Activated T-helper 1 cell treated with anti-CD3 and anti-CD28 coated beads, Interleukin-12 subunit alpha, Interleukin-12 subunit beta, Interleukin-2, Interleukin-4 antibody, amounts not matched to agents 30 ng/mL and 10 ng/mL and 1 ng/mL, durations not matched to agents 14 hours and 24 hours and 36 hours (primary cell): Measurements from ENCODE around the gene DOCK7. TPM values are rescaled to one million over a fixed set of nuclear protein-coding genes. Genes with fewer than 3 reads are reported as not detected.
"Not testable (repeated sequence)": the region's sequence is repeated elsewhere in the genome, so short reads cannot be mapped to it uniquely, and the experiment has no call there.

ENCODE experiments used
- DNase-seq: peaks from one replicate; pipeline ENCODE4 v3.0.0; 2021; ENCODE audit warnings: low spot score
- H3K27ac Mint-ChIP-seq: one replicate; pipeline ENCODE4 v1.8.0; 2021; ENCODE audit warnings: mild to moderate bottlenecking, mixed read lengths
- H3K27me3 Mint-ChIP-seq: one replicate; pipeline ENCODE4 v1.8.0; 2022; ENCODE audit warnings: mild to moderate bottlenecking, moderate library complexity, mixed read lengths; ENCODE audit not compliant: insufficient read depth
- H3K36me3 Mint-ChIP-seq: one replicate; pipeline ENCODE4 v1.8.0; 2021; ENCODE audit warnings: low read depth, mixed read lengths
- H3K4me1 Mint-ChIP-seq: one replicate; pipeline ENCODE4 v1.8.0; 2021; ENCODE audit warnings: low read depth, mixed read lengths
- H3K4me3 Mint-ChIP-seq: one replicate; pipeline ENCODE4 v1.8.0; 2021; ENCODE audit warnings: mild to moderate bottlenecking, moderate library complexity, mixed read lengths
- H3K9me3 Mint-ChIP-seq: one replicate; pipeline ENCODE4 v1.8.0; 2021; ENCODE audit warnings: mixed read lengths
- intact Hi-C: fragments of 100-400 bp; cut with micrococcal nuclease; formaldehyde crosslinking; loops from one replicate; pipeline ENCODE4 v1.15.1; 2024
- total RNA-seq: library from RNA; stranded (reverse); gene quantifications from 2 replicates; pipeline ENCODE4 v1.2.3, GENCODE V29; 2022

DOCK7 gene
- total RNA-seq, 1 donor from 2014 or later = 13.4 TPM

GRCh38 chr1:62536865-62537264 is 151.3 kb downstream of the DOCK7 start:
- Mint-ChIP-seq H3K27ac (no peak overlapping the region), H3K4me1 (no peaks in the 10 kb centered on the region), H3K4me3 (no peak overlapping the region), H3K9me3 (no peaks in the 10 kb centered on the region), H3K27me3 (no peaks in the 10 kb centered on the region), H3K36me3 (no peaks in the 10 kb centered on the region)
- intact Hi-C loops = no loop called here
- no peak for DNase-seq

DNA sequence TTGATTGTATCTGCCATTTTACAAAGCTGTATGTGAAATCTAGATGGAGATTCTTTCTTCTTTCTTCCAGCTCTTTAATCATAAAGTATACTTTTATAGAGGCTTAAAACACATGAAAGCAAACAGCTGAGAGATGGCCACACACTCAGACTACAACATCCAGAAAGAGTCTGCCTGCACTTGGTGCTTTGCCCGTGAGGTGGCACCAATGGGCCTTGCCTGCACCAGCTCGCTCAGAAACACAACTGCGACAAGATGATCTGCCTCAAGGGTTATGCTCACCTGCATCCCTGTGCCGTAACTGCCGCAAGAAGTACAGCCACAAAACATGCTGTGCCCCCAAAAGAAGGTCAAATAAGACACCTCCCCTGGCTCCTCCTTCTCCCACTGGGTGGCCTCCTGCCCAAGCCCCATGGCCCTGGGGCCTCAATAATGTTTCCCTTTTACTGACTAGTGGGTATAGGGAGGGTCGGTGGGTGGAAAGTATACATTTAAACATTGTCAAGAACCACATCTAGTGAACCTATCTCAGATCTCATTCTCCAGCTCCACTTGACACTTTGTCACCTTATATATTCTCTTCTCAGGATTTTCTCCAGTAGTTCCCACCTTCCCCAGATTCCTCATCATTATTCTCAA is 157.6 kb downstream of the DOCK7 start:
- no peaks in the 10 kb centered on the region for H3K4me1 Mint-ChIP-seq
- no peak for DNase-seq
- no peaks in the 10 kb centered on the region for H3K9me3 Mint-ChIP-seq
- intact Hi-C loops = no loop called here
- no peak overlapping the region for H3K27ac Mint-ChIP-seq
- no peaks in the 10 kb centered on the region for H3K27me3 Mint-ChIP-seq
- no peaks in the 10 kb centered on the region for H3K36me3 Mint-ChIP-seq
- no peak overlapping the region for H3K4me3 Mint-ChIP-seq

GRCh38 chr1:62529227-62529626 is 159.0 kb downstream of the DOCK7 start:
- no peaks in the 10 kb centered on the region for H3K27me3 Mint-ChIP-seq
- no peaks in the 10 kb centered on the region for H3K36me3 Mint-ChIP-seq
- H3K4me1 Mint-ChIP-seq = no peaks in the 10 kb centered on the region
- intact Hi-C loops = no loop called here
- no peaks in the 10 kb centered on the region for H3K9me3 Mint-ChIP-seq
- DNase-seq = no peak
- H3K4me3 Mint-ChIP-seq = no peak overlapping the region
- H3K27ac Mint-ChIP-seq = no peak overlapping the region

GRCh38 chr1:62528015-62528414 is 160.2 kb downstream of the DOCK7 start:
- H3K27ac Mint-ChIP-seq = no peak overlapping the region
- H3K4me3 Mint-ChIP-seq = no peak overlapping the region
- no peaks in the 10 kb centered on the region for H3K4me1 Mint-ChIP-seq
- no peak for DNase-seq
- intact Hi-C loops = no loop called here
- no peaks in the 10 kb centered on the region for H3K27me3 Mint-ChIP-seq
- H3K9me3 Mint-ChIP-seq = no peaks in the 10 kb centered on the region
- no peaks in the 10 kb centered on the region for H3K36me3 Mint-ChIP-seq

DNA sequence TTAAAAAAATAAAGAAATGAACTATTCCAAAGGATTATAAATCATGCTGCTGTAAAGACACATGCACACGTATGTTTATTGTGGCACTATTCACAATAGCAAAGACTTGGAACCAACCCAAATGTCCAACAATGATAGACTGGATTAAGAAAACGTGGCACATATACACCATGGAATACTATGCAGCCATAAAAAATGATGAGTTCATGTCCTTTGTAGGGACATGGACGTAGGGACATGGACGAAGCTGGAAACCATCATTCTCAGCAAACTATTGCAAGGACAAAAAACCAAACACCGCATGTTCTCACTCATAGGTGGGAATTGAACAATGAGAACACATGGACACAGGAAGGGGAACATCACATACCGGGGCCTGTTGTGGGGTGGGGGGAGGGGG is 160.8 kb downstream of the DOCK7 start:
- H3K4me3 Mint-ChIP-seq, H3K36me3 Mint-ChIP-seq, H3K27me3 Mint-ChIP-seq, intact Hi-C loops, DNase-seq, H3K9me3 Mint-ChIP-seq, H3K27ac Mint-ChIP-seq, H3K4me1 Mint-ChIP-seq: not testable (repeated sequence)

GRCh38 chr1:62523860-62524259 is 164.3 kb downstream of the DOCK7 start:
- DNase-seq = no peak
- H3K9me3 Mint-ChIP-seq = peaks cover 6% of the 10 kb centered on the region
- H3K4me3 Mint-ChIP-seq = no peak overlapping the region
- intact Hi-C loops = no loop called here
- no peaks in the 10 kb centered on the region for H3K4me1 Mint-ChIP-seq
- no peaks in the 10 kb centered on the region for H3K36me3 Mint-ChIP-seq
- no peak overlapping the region for H3K27ac Mint-ChIP-seq
- H3K27me3 Mint-ChIP-seq = no peaks in the 10 kb centered on the region

DNA sequence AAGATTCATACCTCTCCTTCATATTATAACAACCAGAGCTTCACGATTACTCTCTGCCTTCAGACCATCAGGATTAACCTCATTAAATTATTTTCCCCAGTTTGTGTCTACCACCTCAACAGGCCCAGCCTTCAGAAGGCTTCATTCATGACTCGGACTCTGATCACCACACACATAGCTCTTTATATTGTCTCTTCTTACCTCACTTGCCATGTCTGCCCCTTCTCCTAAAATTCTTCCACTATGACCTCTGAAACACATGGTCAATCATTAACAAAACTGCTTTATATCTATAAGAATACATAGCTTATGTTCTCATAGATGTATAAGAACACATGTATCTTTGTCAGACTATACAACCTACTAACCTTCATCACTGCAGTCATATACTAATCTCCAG is 171.6 kb downstream of the DOCK7 start:
- intact Hi-C loops = no loop called here
- Mint-ChIP-seq H3K36me3 (no peaks in the 10 kb centered on the region), H3K27ac (no peak overlapping the region), H3K9me3 (peaks cover 8% of the 10 kb centered on the region), H3K27me3 (no peaks in the 10 kb centered on the region), H3K4me3 (no peak overlapping the region), H3K4me1 (no peaks in the 10 kb centered on the region)
- no peak for DNase-seq

DNA sequence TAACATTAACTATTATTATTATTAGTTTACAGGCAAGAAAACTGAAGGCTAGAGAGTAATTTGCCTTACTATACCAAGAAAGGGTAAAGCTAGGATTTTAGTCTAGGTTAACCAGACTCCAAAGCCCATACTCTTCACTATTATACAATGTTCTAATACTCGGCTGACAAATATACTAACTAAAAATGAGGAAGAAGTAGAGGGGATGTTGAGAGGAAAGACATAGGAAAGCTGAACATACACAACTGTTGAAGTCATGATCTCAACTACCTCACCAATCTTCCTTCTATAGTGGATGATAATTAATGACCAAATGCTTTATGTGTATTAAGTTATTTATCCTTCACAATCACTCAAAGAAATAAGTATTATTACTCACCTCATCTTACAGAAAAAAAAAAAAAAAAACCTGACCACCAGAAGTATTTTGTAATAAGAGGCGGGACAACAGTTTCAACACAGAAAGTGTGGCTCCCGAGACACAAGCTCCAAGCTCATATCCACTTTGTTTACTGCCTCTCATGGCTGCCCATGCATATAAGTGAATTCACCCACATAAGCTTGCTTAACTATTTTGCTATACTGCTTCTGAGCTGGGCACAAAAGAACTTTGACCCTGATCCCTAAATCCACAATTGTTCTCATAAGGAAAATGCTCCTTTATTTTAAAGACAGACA is 173.3 kb downstream of the DOCK7 start:
- no peak overlapping the region for H3K27ac Mint-ChIP-seq
- H3K4me1 Mint-ChIP-seq = no peaks in the 10 kb centered on the region
- DNase-seq = no peak
- H3K9me3 Mint-ChIP-seq = peaks cover 8% of the 10 kb centered on the region
- H3K36me3 Mint-ChIP-seq = no peaks in the 10 kb centered on the region
- intact Hi-C loops = no loop called here
- no peaks in the 10 kb centered on the region for H3K27me3 Mint-ChIP-seq
- no peak overlapping the region for H3K4me3 Mint-ChIP-seq

DNA sequence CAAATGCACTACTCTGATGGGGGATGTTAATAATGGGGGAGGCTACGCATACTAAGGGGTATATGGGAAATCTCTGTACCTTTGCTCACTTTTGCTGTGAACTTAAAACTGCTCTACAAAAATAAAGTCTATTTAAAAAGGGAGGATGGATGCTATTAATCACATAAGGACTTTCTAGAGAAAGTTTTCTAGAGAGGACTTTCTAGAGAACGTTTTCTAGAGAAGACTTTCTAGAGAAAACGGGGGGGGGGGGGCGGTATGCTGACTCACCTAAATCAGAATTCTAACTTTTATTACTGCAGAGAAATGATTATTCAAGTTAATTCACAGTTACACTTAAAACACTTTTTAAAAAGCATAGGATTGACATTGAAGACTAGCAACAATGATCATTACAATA is 175.2 kb downstream of the DOCK7 start:
- DNase-seq = no peak
- intact Hi-C loops = no loop called here
- Mint-ChIP-seq H3K4me3 (no peak overlapping the region), H3K36me3 (no peaks in the 10 kb centered on the region), H3K27me3 (no peaks in the 10 kb centered on the region), H3K27ac (no peak overlapping the region), H3K4me1 (no peaks in the 10 kb centered on the region), H3K9me3 (no peaks in the 10 kb centered on the region)

DNA sequence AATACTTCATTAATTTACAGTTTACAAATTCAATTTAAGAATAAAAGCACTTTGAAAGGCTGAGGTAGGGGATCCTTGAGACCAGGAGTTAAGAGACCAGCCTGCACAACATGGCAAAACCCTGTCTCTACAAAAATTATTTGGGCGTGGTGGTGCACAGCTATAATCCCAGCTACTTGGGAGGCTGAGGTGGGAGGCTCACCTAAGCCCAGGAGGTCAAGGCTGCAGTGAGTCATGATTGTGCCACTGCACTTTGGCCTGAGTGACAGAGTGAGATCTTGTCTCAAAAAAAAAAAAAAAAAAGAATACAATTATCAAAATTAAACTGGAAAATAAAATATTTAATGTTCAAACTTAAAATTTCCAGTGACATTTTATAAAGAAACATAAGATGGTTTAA is 179.2 kb downstream of the DOCK7 start:
- intact Hi-C loops = no loop called here

GRCh38 chr1:62508187-62508758 is 179.9 kb downstream of the DOCK7 start:
- Mint-ChIP-seq H3K9me3 (no peaks in the 10 kb centered on the region), H3K27me3 (no peaks in the 10 kb centered on the region), H3K4me3 (no peak overlapping the region), H3K36me3 (no peaks in the 10 kb centered on the region), H3K27ac (no peak overlapping the region), H3K4me1 (no peaks in the 10 kb centered on the region)
- intact Hi-C loops = loop anchor here (1.0 kb wide), 1 partner anchor 238 kb away; no protein-coding TSS in a partner anchor
- DNase-seq = no peak

More for the DNA sequence above, 179.2 kb downstream of the DOCK7 start:
- no peak for DNase-seq
- H3K36me3 Mint-ChIP-seq = no peaks in the 10 kb centered on the region
- H3K4me1 Mint-ChIP-seq = no peaks in the 10 kb centered on the region
- H3K27ac Mint-ChIP-seq = no peak overlapping the region
- no peaks in the 10 kb centered on the region for H3K27me3 Mint-ChIP-seq
- no peaks in the 10 kb centered on the region for H3K9me3 Mint-ChIP-seq
- H3K4me3 Mint-ChIP-seq = no peak overlapping the region

GRCh38 chr1:62500210-62500609 is 188.0 kb downstream of the DOCK7 start:
- H3K27ac Mint-ChIP-seq = no peak overlapping the region
- no peaks in the 10 kb centered on the region for H3K4me1 Mint-ChIP-seq
- no peak for DNase-seq
- H3K4me3 Mint-ChIP-seq = no peak overlapping the region
- intact Hi-C loops = no loop called here
- no peaks in the 10 kb centered on the region for H3K36me3 Mint-ChIP-seq
- no peaks in the 10 kb centered on the region for H3K9me3 Mint-ChIP-seq
- no peaks in the 10 kb centered on the region for H3K27me3 Mint-ChIP-seq

GRCh38 chr1:62494137-62494536 is 194.0 kb downstream of the DOCK7 start:
- H3K4me1 Mint-ChIP-seq = no peaks in the 10 kb centered on the region
- DNase-seq = no peak
- H3K9me3 Mint-ChIP-seq = no peaks in the 10 kb centered on the region
- no peaks in the 10 kb centered on the region for H3K27me3 Mint-ChIP-seq
- intact Hi-C loops = no loop called here
- H3K36me3 Mint-ChIP-seq = no peaks in the 10 kb centered on the region
- H3K4me3 Mint-ChIP-seq = no peak overlapping the region
- no peak overlapping the region for H3K27ac Mint-ChIP-seq
